ENCODE data around the gene MS4A4E.
"Not testable (repeated sequence)": the region's sequence is repeated elsewhere in the genome, so short reads cannot be mapped to it uniquely, and the experiment has no call there.

Gene MS4A4E

DNA sequence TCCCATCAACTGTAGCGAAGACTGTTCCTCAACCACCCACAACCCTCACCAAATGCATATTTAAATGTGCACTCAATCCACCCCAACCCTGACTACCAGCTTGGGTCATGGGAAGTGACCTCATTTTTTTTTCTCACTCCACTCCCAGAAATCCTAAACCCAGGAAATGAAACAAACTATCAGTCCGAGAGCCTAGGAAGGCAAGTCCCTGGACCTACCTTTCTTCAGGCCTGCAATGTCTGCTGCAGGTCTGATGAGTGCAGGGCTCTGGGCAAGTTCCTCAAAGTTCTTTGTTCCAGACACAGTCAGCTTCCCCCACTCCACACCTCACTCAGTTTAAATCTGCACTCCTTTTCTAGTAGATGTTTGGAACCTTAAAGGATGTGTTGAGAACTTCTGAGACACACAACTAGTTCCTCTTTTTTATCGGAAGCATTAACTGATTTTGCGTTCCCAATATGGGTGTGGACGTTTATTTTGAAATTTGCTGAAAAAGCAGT lies at the start of gene MS4A4E:
TSS of gene MS4A4E (minus strand) at position 398 of the 500 bp plus-strand sequence. CDS start 13,082 bp downstream, outside the sequence.
- no peak within 1 kb of the TSS for H3K4me3 ChIP-seq (ENCODE audit: control insufficient read depth, low read depth, low read length)
- DNase-seq (ENCODE audit: low read depth) = no peak
- TF ChIP-seq, protein P1, sequence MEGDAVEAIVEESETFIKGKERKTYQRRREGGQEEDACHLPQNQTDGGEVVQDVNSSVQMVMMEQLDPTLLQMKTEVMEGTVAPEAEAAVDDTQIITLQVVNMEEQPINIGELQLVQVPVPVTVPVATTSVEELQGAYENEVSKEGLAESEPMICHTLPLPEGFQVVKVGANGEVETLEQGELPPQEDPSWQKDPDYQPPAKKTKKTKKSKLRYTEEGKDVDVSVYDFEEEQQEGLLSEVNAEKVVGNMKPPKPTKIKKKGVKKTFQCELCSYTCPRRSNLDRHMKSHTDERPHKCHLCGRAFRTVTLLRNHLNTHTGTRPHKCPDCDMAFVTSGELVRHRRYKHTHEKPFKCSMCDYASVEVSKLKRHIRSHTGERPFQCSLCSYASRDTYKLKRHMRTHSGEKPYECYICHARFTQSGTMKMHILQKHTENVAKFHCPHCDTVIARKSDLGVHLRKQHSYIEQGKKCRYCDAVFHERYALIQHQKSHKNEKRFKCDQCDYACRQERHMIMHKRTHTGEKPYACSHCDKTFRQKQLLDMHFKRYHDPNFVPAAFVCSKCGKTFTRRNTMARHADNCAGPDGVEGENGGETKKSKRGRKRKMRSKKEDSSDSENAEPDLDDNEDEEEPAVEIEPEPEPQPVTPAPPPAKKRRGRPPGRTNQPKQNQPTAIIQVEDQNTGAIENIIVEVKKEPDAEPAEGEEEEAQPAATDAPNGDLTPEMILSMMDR (conservative IDR thresholded peaks at IDR 0.05; ENCODE audit: control insufficient read depth, insufficient read depth, low read depth, low read length) = no peak

DNA sequence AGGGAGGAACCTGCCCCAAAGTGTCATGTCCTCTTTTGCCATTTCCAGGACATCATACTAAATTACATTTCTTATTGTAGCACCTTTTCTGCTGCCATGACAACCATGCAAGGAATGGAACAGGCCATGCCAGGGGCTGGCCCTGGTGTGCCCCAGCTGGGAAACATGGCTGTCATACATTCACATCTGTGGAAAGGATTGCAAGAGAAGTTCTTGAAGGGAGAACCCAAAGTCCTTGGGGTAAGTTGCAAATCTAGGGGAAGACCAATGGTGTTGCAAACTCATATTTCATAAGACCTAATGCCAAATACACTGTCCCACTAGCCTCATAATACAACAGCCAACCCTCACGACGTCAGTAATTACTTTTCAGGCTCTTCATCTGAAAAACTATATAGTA lies 49.2 kb upstream of the MS4A4E start:
- TF ChIP-seq, protein P1 (conservative IDR thresholded peaks at IDR 0.05; ENCODE audit: control insufficient read depth, insufficient read depth, low read depth, low read length) = no peak
- H3K4me3 ChIP-seq (ENCODE audit: control insufficient read depth, low read depth, low read length) = no peak overlapping the region
- no peak for DNase-seq (ENCODE audit: low read depth)

DNA sequence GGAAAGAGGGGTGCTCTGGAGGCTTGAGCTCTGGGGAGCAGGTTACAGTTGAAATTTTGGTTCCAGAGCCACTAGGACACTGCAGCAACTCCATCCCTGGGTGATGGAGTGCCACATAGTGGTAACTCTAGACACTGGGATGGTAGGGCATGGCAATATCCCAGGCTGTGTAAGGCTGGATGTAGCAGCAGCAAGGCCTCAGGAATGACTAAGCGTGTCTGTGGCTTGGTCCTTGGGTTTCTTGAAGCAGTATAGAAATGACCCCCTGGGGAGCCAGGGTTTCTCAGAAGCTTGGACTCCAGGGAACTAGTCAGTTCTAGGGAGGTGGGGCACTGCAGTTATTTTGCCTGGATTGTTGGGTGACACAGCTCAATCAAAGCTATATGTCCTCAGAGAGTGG lies 45.6 kb upstream of the MS4A4E start:
- TF ChIP-seq, protein P1 (conservative IDR thresholded peaks at IDR 0.05; ENCODE audit: control insufficient read depth, insufficient read depth, low read depth, low read length) = no peak
- no peak for DNase-seq (ENCODE audit: low read depth)
- no peak overlapping the region for H3K4me3 ChIP-seq (ENCODE audit: control insufficient read depth, low read depth, low read length)

DNA sequence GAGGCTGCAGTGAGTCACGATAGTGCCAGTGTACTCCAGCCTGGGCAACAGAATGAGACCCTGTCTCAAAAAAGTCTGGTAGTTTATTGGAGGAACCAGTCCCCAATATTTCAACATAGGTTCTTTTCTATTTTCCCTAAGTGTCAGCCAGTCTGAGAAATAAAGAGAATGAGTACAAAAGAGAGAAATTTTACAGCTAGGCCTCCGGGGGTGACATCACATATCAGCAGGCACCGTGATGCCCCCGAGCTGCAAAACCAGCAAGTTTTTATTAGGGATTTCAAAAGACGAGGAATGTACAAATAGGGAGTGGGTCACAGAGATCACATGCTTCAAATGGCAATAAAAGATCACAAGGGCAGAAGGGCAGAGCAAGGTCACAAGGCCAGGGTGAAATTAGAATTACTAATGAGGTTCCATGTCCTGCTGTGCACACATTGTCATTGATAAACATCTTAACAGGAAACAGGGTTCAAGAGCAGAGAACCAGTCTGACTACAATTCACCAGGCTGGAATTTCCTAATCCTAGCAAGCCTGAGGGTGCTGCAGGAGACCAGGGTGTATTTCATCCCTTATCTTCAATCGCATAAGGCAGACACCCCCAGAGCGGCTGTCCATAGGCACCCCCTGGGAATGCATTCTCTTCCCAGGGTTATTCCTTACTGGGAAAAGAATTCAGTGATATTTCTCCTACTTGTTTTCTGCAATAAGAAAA lies 42.6 kb upstream of the MS4A4E start:
- not testable (repeated sequence) for H3K4me3 ChIP-seq (ENCODE audit: control insufficient read depth, low read depth, low read length); DNase-seq (ENCODE audit: low read depth)

DNA sequence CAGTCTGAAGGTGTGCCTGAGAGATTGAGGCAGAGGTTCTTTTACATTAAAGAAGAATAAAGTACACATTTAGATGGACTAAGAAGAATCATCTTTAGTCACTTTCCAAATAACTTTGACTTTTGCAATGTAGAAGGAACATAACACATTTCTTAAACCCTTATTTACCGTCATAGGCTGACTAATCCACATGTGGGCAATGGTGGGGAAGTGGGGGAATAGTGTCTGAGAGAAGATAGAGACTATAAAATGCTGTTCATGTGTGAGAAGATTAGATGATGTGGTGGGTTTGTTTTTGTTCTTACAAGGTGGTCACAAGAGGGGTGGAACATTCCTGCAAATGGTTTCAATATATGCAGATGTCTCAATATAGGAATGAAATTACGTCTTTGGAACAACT lies 39.3 kb upstream of the MS4A4E start:
- DNase-seq (ENCODE audit: low read depth) = no peak
- H3K4me3 ChIP-seq (ENCODE audit: control insufficient read depth, low read depth, low read length) = no peak overlapping the region
- TF ChIP-seq, protein P1 (conservative IDR thresholded peaks at IDR 0.05; ENCODE audit: control insufficient read depth, insufficient read depth, low read depth, low read length) = no peak

DNA sequence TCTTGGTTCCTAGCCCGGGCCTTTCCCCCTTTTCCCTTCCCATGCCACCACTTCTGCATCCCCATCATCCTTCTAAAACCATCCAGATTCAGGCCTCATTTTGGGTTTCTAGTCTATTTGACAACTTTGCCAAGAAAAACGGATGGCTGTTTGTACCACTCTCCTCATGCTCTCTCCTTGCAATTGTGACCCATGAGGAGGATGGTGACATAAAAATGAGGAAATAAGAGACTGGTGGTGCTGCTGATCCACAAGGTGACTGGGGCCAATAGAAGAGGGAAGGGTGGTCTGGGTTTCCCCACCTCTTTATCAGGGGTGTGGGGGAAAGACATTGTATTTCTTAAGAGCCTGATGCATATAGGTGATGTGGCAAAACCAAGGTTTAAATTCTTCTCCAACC lies 38.5 kb upstream of the MS4A4E start:
- TF ChIP-seq, protein P1 (conservative IDR thresholded peaks at IDR 0.05; ENCODE audit: control insufficient read depth, insufficient read depth, low read depth, low read length) = no peak
- DNase-seq (ENCODE audit: low read depth) = no peak
- H3K4me3 ChIP-seq (ENCODE audit: control insufficient read depth, low read depth, low read length) = no peak overlapping the region

DNA sequence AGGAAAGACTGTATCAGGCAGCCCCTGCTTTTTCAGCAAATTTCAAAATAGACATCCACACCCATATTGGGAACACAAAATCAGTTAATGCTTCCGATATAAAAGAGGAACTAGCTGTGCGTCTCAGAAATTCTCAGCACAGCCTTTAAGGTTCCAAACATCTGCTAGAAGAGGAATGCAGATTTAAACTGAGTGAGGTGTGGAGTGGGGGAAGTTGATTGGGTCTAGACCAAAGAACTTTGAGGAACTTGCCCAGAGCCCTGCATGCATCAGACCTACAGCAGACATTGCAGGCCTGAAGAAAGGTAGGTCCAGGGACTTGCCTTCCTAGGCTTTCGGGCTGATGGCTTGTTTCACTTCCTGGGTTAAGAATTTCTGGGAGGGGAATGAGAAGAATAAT lies 37.5 kb upstream of the MS4A4E start, which contains the start of gene MS4A4A:
TSS of gene MS4A4A (plus strand) at position 255 of the 400 bp plus-strand sequence. CDS start at position 265, 10 bp downstream.
- no peak within 1 kb of the TSS for H3K4me3 ChIP-seq (ENCODE audit: control insufficient read depth, low read depth, low read length)
- TF ChIP-seq, protein P1 (conservative IDR thresholded peaks at IDR 0.05; ENCODE audit: control insufficient read depth, insufficient read depth, low read depth, low read length) = no peak
- DNase-seq (ENCODE audit: low read depth) = no peak
